ENCODE results near the gene SULT6B1.

DNA sequence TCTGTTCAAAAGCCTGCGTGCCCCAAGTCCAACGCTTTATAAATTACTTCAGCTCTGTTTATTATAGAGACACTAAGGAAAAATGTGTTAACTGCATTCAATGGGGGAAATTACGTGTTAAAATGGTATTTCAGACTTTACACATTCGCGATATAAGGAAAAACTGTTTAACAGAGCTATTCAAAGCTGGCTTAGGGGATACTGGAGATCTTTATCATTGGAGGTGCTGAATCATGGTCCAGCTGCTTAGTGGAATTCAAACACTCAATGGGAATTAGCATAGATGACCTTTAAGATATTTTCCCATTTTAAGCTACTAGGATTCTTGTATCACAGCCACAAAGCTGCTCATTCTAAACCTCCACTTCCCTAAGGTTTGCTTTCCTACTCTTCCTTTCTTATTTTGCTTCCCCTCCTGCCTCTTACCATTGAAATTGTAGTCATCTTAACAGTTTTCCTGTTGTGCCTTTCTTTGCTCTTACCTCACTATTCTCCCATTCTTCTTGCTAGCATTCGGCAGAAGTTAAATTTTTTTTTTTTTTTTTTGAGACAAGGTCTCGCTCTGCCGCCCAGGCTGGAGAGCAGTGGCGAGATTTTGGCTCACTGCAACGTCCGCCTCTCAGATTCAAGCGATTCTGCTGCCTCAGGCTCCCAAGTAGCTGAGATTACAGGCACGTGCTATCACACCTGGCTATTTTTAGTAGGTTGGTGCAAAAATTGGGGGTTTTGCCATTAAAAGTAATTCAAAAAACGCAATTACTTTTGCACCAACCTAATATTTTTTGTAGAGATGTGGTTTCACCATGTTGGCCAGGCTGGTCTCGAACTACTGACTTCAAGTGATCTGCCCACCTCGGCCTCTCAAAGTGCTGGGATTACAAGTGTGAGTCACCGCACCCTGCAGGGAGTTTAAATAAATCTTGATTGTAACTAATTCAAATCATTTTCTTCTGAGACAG, 6.5 kb downstream of the SULT6B1 start:
- TF ChIP-seq, protein P1, sequence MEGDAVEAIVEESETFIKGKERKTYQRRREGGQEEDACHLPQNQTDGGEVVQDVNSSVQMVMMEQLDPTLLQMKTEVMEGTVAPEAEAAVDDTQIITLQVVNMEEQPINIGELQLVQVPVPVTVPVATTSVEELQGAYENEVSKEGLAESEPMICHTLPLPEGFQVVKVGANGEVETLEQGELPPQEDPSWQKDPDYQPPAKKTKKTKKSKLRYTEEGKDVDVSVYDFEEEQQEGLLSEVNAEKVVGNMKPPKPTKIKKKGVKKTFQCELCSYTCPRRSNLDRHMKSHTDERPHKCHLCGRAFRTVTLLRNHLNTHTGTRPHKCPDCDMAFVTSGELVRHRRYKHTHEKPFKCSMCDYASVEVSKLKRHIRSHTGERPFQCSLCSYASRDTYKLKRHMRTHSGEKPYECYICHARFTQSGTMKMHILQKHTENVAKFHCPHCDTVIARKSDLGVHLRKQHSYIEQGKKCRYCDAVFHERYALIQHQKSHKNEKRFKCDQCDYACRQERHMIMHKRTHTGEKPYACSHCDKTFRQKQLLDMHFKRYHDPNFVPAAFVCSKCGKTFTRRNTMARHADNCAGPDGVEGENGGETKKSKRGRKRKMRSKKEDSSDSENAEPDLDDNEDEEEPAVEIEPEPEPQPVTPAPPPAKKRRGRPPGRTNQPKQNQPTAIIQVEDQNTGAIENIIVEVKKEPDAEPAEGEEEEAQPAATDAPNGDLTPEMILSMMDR (IDR thresholded peaks at IDR 0.05): no peak
- TF ChIP-seq EP300 (IDR thresholded peaks at IDR 0.05): no peak
